Spleen (tissue), 11 donors: ENCODE data around the gene COL19A1. TPM values are rescaled to one million over a fixed set of nuclear protein-coding genes. Genes with fewer than 3 reads are reported as not detected.

Experiments
- DNase-seq: peaks from one replicate; pipeline ENCODE4 v3.0.0-alpha.2; 2020
- H3K27ac ChIP-seq, 8 donors: fragments of 200-600 bp; sonication (generic) in 7 of 8; 1 replicate in 4 of 8; 2 replicates in 4 of 8; pipeline versions ENCODE4 v1.5.0 to v1.8.0; 2016 to 2021; ENCODE audit warnings: inconsistent platforms in 4 of 8, mild to moderate bottlenecking in 4 of 8, moderate library complexity in 1 of 8
- H3K27me3 ChIP-seq, 7 donors: fragments of 200-600 bp; sonication (generic) in 6 of 7; replicated peaks in 1 of 7; 1 replicate in 4 of 7; 2 replicates in 3 of 7; pipeline versions ENCODE4 v1.5.0 to v1.8.0; 2016 to 2021; ENCODE audit warnings: inconsistent platforms in 3 of 7, mild to moderate bottlenecking in 1 of 7
- H3K36me3 ChIP-seq, 6 donors: fragments of 200-600 bp; sonication (generic) in 5 of 6; 1 replicate in 4 of 6; 2 replicates in 2 of 6; pipeline versions ENCODE4 v1.5.0 to v1.8.0; 2016 to 2021; ENCODE audit warnings: inconsistent platforms in 2 of 6
- H3K4me1 ChIP-seq, 6 donors: fragments of 200-600 bp; sonication (generic) in 5 of 6; 1 replicate in 3 of 6; 2 replicates in 3 of 6; pipeline versions ENCODE4 v1.5.0 to v1.8.0; 2016 to 2021; ENCODE audit warnings: inconsistent platforms in 3 of 6
- H3K4me3 ChIP-seq, 8 donors: fragments of 200-600 bp; sonication (generic) in 7 of 8; 1 replicate in 4 of 8; 2 replicates in 4 of 8; pipeline versions ENCODE4 v1.5.0 to v1.8.0; 2016 to 2021; ENCODE audit warnings: inconsistent platforms in 4 of 8, mild to moderate bottlenecking in 4 of 8, moderate library complexity in 2 of 8
- H3K9me3 ChIP-seq, 8 donors: fragments of 200-600 bp; sonication (generic) in 7 of 8; 1 replicate in 4 of 8; 2 replicates in 4 of 8; pipeline versions ENCODE4 v1.5.0 to v1.8.0; 2016 to 2021; ENCODE audit warnings: inconsistent platforms in 4 of 8
- CTCF ChIP-seq, 11 experiments: fragments of 200-600 bp in 7 of 11; fragments of 450-650 bp in 4 of 11; sonication (generic) in 4 of 11; IDR thresholded peaks in 8 of 11; conservative IDR thresholded peaks in 3 of 11; 1 replicate in 7 of 11; 2 replicates in 4 of 11; pipeline versions ENCODE4 v1.4.0 to v1.8.0; 2016 to 2021; ENCODE audit warnings: antibody characterized with exemption in 11 of 11, inconsistent platforms in 4 of 11, mild to moderate bottlenecking in 1 of 11
- POLR2A ChIP-seq, 3 donors: fragments of 450-650 bp; IDR thresholded peaks; one replicate each; pipeline ENCODE4 v1.5.1; 2017; ENCODE audit warnings: antibody characterized with exemption in 3 of 3, mild to moderate bottlenecking in 1 of 3
- POLR2AphosphoS5 ChIP-seq, 3 donors: sonication (generic); formaldehyde crosslinking; IDR thresholded peaks; one replicate each; pipeline ENCODE4 v1.5.1; 2017; ENCODE audit warnings: antibody characterized with exemption in 3 of 3
- WGBS, 5 donors: extraction: QIAGEN DNeasy Blood & Tissue Kit in 3 of 5; methylation state at CpG; one replicate each; pipeline versions ENCODE4 v1.1.5 to v1.1.7; 2013 to 2018; 5-methylcytosine and 5-hydroxymethylcytosine counted together
- intact Hi-C: fragments of 100-400 bp; cut with DNase I; formaldehyde crosslinking; loops from one replicate; pipeline ENCODE4 v1.15.0; 2023; ENCODE audit warnings: low total_unique reads
- polyA plus RNA-seq, 3 donors: library from polyadenylated mRNA; stranded (reverse); fragments of 200-250 nt; gene quantifications; one replicate each; pipeline ENCODE4 v1.2.1, GENCODE V29; 2013
- total RNA-seq, 7 donors: library from RNA; depleted of rRNA in 3 of 7; stranded (reverse); fragments of >200 nt in 3 of 7; fragmentation: NEBNext Ultra II Directional in 4 of 7; extraction: Animal tissue kit (Norgen Biotek cat#: 25700) in 4 of 7; gene quantifications; one replicate each; pipeline versions ENCODE4 v1.1.0 to v1.2.1, GENCODE V29; 2016 to 2021
- donor health status: healthy with polysubstance abuse.
- donor health status: DM: no; HTN: no; CAD: no; lungs with moderate emphysema.
- donor health status: DM: no; HTN: no; CAD: no.
- donor health status: Bipolar disorder and iron deficiency.
- donor health status: healthy.
- donor health status: DM: no; HTN: no; CAD: no.
- donor health status: DM: yes; HTN: yes; CAD: no.

The COL19A1 gene
- total and polyA plus RNA-seq, 10 donors: 0.48 to 14.5 (median 10.2) TPM

DNA sequence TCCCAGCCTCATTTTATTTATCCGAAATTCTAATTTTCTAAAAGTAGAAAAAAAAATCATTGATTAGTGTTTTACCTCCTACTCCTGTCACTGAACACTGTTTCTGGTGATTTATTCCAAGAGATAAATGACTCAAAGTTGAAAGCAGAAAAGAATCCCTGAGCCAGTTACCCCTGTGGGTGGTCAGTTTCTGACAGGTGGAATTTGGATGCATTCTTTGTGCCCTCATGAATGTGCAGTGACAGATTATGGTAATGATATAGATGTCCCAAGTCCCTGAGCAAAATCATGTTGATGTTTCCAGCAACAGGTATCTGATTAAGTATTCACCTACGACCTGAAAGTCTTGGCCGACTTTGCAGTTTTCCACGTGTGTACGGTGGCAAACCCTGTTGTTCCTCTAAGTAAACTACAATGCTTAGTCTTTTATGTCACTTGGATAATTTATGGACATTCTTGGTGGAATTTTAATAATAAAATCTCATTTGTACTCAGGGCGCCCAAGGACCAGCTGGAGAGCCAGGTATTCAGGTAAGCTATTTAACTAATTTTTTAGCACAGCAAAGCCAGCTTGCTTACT, 282.9 kb downstream of the COL19A1 start:
- intact Hi-C loops: no loop called here
- TF ChIP-seq POLR2A (IDR thresholded peaks at IDR 0.05): no peak
- TF ChIP-seq CTCF (IDR thresholded peaks at IDR 0.05 in 8 of 11, conservative IDR thresholded peaks at IDR 0.05 in 3 of 11): no peak
- TF ChIP-seq POLR2AphosphoS5 (IDR thresholded peaks at IDR 0.05): no peak
- 89 to 94% (median 91%) methylated on average over 6 of the region's 6 CpGs for WGBS, 5 donors

DNA sequence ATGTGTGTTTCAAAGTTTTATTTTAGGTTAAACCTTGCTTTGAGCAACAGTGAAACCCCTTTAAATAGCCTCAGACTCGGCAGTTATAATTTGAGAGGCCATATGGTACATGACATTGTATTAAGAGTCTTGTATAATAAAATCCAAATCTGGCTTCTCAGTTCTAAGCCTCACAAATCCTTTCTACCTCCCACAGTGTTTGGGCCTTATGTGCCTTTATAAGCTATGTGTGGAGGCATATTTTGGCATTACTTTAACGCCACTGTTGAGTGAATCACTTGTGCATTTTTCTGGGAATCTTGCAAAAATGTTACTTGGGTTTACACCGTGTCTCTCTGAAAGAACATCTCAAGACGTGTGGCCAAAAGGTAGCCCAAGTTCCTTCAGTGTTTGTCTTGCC, 284.2 kb downstream of the COL19A1 start:
- Histone ChIP-seq H3K36me3 (peaks cover 0 to 44% (median 0%) of the 10 kb centered on the region in 6 donors), H3K4me3 (no peak overlapping the region), H3K4me1 (no peaks in the 10 kb centered on the region), H3K27me3 (no peaks in the 10 kb centered on the region), H3K27ac (no peak overlapping the region), H3K9me3 (no peaks in the 10 kb centered on the region)
- DNase-seq: no peak
- 51 to 77% (median 72%) methylated on average over 4 of the region's 4 CpGs for WGBS, 5 donors
- intact Hi-C loops: no loop called here
- TF ChIP-seq POLR2A (IDR thresholded peaks at IDR 0.05) (no peak), POLR2AphosphoS5 (IDR thresholded peaks at IDR 0.05) (no peak), CTCF (IDR thresholded peaks at IDR 0.05 in 8 of 11, conservative IDR thresholded peaks at IDR 0.05 in 3 of 11) (no peak)

More for the DNA sequence above, 282.9 kb downstream of the COL19A1 start:
- Histone ChIP-seq H3K27ac (no peak overlapping the region), H3K27me3 (no peaks in the 10 kb centered on the region), H3K36me3 (peaks cover 0 to 50% (median 0%) of the 10 kb centered on the region in 6 donors), H3K4me3 (no peak overlapping the region), H3K9me3 (peaks cover 0 to 3% (median 0%) of the 10 kb centered on the region in 8 donors), H3K4me1 (no peaks in the 10 kb centered on the region)
- no peak for DNase-seq

DNA sequence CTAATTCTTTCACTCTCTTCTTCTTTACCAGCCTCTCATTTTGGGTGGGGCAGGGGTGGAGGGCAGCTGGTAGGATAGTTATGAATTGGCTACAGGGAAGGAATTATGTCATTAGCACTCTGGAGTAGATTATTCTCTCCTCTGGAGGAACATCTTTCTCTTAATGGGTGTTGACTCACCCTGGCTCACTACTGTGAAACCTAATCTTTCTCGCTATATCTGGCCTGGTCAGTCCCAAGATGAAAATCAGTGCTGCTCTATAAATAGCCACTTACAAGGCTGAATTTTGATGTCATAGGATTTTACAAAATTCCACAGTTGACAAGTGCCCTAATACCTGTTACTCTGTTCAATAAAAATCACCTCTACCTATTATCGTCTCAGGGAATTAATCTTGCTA, 285.3 kb downstream of the COL19A1 start:
- TF ChIP-seq CTCF (IDR thresholded peaks at IDR 0.05 in 8 of 11, conservative IDR thresholded peaks at IDR 0.05 in 3 of 11) (no peak), POLR2A (IDR thresholded peaks at IDR 0.05) (no peak), POLR2AphosphoS5 (IDR thresholded peaks at IDR 0.05) (no peak)
- Histone ChIP-seq H3K27me3 (no peaks in the 10 kb centered on the region), H3K36me3 (peaks cover 0 to 43% (median 0%) of the 10 kb centered on the region in 6 donors), H3K27ac (no peak overlapping the region), H3K4me3 (no peak overlapping the region), H3K4me1 (no peaks in the 10 kb centered on the region), H3K9me3 (no peaks in the 10 kb centered on the region)
- 85 to 94% (median 89%) methylated on average over 2 of the region's 2 CpGs for WGBS, 5 donors
- intact Hi-C loops: no loop called here
- no peak for DNase-seq

DNA sequence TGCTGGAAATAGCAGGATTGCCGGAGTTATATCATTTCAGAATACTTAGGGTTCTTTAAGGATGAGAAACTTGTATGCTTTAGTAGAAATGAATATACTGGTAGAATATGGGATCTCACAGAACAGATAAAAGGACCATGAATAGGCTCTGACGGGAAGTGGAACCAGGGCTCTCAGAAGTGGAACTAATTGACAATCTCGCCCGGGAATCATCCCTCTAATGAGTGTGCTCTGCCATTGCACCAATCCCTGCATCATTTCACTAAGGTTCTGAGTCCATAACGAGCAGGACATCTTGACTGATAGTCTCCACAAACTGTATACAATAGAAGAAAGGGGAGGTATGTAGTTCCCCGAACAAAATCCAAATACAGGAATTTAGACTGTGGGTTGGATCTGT, 286.4 kb downstream of the COL19A1 start:
- DNase-seq: no peak
- H3K4me1 ChIP-seq: no peaks in the 10 kb centered on the region
- WGBS, 5 donors: 75 to 86% (median 80%) methylated on average over 6 of the region's 6 CpGs
- peaks cover 0 to 38% (median 0%) of the 10 kb centered on the region in 6 donors for H3K36me3 ChIP-seq
- TF ChIP-seq POLR2AphosphoS5 (IDR thresholded peaks at IDR 0.05) (no peak), CTCF (IDR thresholded peaks at IDR 0.05 in 8 of 11, conservative IDR thresholded peaks at IDR 0.05 in 3 of 11) (no peak), POLR2A (IDR thresholded peaks at IDR 0.05) (no peak)
- H3K9me3 ChIP-seq: no peaks in the 10 kb centered on the region
- H3K4me3 ChIP-seq: no peak overlapping the region
- intact Hi-C loops: no loop called here
- no peaks in the 10 kb centered on the region for H3K27me3 ChIP-seq
- H3K27ac ChIP-seq: no peak overlapping the region
